Progenitor cell of endocrine pancreas (in vitro differentiated cells): ENCODE data around the gene FUOM. TPM values are rescaled to one million over a fixed set of nuclear protein-coding genes. Genes with fewer than 3 reads are reported as not detected.

Experiments used
- DNase-seq: peaks from one replicate; pipeline ENCODE4 v3.0.0; 2021; ENCODE audit warnings: low spot score; ENCODE audit not compliant: unreplicated experiment
- H3K27ac Mint-ChIP-seq: 2 replicates; pipeline ENCODE4 v1.8.0; 2021; ENCODE audit warnings: mild to moderate bottlenecking, moderate library complexity, mixed read lengths
- H3K27me3 Mint-ChIP-seq: 2 replicates; pipeline ENCODE4 v1.8.0; 2021; ENCODE audit warnings: mixed read lengths
- H3K36me3 Mint-ChIP-seq: 2 replicates; pipeline ENCODE4 v1.8.0; 2022; ENCODE audit warnings: mixed read lengths; ENCODE audit not compliant: insufficient read depth
- H3K4me1 Mint-ChIP-seq: 2 replicates; pipeline ENCODE4 v1.8.0; 2021; ENCODE audit warnings: low read depth, mixed read lengths
- H3K4me3 Mint-ChIP-seq: 2 replicates; pipeline ENCODE4 v1.8.0; 2021; ENCODE audit warnings: low read depth, mild to moderate bottlenecking, moderate library complexity, mixed read lengths
- H3K9me3 Mint-ChIP-seq: 2 replicates; pipeline ENCODE4 v1.8.0; 2021; ENCODE audit warnings: low read depth, mixed read lengths
- CTCF ChIP-seq: fragments of 200-600 bp; sonication (generic); IDR thresholded peaks from one replicate; pipeline ENCODE4 v1.5.0; 2021; ENCODE audit warnings: antibody characterized with exemption, mild to moderate bottlenecking; ENCODE audit not compliant: unreplicated experiment
- total RNA-seq: library from RNA; stranded (reverse); gene quantifications from 2 replicates; pipeline ENCODE4 v1.2.1, GENCODE V29; 2021

FUOM gene
- total RNA-seq, 1 donor from 2014 or later, result 14.7 TPM

GRCh38 chr10:133334503-133335245, 23.1 kb downstream of the FUOM start:
- H3K27ac Mint-ChIP-seq, result peak overlapping the region; percentile 67
- no peak for DNase-seq
- peaks cover 2% of the 10 kb centered on the region for H3K4me1 Mint-ChIP-seq
- H3K27me3 Mint-ChIP-seq, result peaks cover 42% of the 10 kb centered on the region
- H3K4me3 Mint-ChIP-seq, result peak overlapping the region; percentile 56
- peaks cover 1% of the 10 kb centered on the region for H3K36me3 Mint-ChIP-seq
- no peak for TF ChIP-seq CTCF
- H3K9me3 Mint-ChIP-seq, result peaks cover 4% of the 10 kb centered on the region

DNA sequence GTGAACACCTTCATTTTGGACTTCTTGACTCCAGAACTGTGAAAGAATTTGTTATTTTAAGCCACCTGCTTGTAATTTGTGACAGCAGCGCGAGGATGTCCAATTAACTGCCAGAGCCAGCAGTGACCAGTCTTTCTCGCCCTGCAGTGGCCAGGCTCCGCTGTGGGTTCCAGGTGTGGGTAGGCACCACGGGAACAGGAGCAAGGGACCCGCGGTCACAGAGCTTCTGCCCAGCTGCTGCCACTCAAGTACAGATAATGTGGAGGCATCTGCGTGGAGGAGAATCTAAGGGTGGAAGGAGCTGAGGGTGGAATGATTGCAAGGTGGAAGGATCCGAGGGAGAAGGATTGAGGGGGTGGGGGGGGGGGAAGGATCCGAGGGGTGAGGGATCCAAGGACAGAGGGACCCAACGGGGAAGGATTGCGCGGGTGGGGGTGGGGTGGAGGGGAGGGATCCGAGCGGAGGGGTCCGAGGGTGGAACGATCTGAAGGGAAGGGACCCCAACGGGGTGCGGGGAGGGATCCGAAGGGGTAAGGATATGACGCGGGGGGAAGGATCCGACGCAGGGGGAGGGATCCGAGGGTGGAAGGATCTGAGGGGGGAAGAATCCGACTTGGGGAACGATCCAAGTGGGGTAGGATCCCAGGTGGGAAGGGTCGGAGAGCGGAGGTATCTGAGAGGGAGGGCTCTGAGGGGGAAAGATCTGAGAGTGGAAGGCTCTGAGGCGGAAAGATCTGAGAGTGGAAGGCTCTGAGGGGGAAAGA, 24.7 kb downstream of the FUOM start:
- Mint-ChIP-seq H3K4me1 (peaks cover 2% of the 10 kb centered on the region), H3K27me3 (peaks cover 54% of the 10 kb centered on the region), H3K27ac (no peak overlapping the region), H3K4me3 (no peak overlapping the region), H3K36me3 (peaks cover 1% of the 10 kb centered on the region), H3K9me3 (peaks cover 4% of the 10 kb centered on the region)
- no peak for TF ChIP-seq CTCF
- no peak for DNase-seq

- DNase-seq, result peak; percentile 79
- Mint-ChIP-seq H3K27me3 (peaks cover 73% of the 10 kb centered on the region), H3K9me3 (peaks cover 4% of the 10 kb centered on the region), H3K4me1 (peaks cover 4% of the 10 kb centered on the region), H3K27ac (no peak overlapping the region), H3K36me3 (peaks cover 1% of the 10 kb centered on the region), H3K4me3 (no peak overlapping the region)
- TF ChIP-seq CTCF, result peak; percentile 99
These were observed 28.2 kb downstream of the FUOM start for GRCh38 chr10:133329491-133330202.

DNA sequence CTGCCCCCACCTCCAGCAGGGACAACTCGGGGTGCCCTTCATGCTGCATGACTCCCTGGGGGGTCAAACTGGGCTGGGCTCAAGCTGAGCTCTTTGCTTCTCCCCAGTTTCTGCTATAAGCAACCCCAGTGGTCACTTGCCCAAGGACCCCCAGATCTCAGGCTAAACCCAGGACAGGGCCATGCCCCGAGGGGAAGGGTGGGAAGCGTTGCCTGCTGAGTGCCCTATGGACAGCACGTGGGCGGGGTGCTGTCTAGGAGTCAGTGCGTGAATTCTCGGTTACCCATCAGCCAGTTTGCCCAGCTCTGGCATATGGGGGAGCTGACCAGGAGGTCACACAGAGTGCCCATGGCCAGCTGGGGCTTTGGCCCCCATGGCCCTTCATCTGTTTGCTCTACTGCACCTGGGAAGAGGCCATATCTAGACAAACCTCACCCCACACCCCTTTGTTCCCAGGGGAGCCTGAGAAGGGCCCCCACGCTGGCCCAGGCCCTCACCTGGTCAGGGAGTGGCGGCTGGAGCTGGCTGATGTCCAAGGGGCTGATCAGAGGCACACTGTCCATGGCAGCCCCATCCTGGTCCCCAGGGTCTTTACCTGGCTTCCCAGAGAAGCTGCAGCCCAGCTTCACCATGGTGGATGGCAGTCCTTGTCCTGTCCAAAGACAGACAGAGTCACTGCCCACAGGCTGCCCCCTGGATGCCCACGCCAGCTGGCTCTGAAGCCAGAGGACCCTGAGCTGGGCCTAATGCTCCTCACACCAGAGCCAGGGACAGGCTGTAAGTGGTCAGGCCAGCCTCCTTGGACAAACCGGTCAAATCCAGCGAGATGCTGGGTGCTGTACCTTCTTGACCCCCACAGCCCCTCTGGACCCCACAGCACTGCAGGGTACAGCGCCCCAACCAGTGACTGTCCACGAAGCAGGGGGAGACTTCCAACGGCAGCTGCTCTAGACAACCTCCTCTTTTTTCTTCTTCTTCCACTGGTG, 29.2 kb downstream of the FUOM start:
- DNase-seq, result no peak
- no peak for TF ChIP-seq CTCF
- no peak overlapping the region for H3K4me3 Mint-ChIP-seq

More for the DNA sequence above, 29.2 kb downstream of the FUOM start:
- H3K36me3 Mint-ChIP-seq, result peaks cover 1% of the 10 kb centered on the region
- H3K4me1 Mint-ChIP-seq, result peaks cover 4% of the 10 kb centered on the region
- H3K27me3 Mint-ChIP-seq, result peaks cover 69% of the 10 kb centered on the region
- H3K27ac Mint-ChIP-seq, result no peak overlapping the region
- peaks cover 4% of the 10 kb centered on the region for H3K9me3 Mint-ChIP-seq
